ENCODE data around the gene SLC25A34.

- no peak for TF ChIP-seq CTCF (IDR thresholded peaks at IDR 0.05)
- TF ChIP-seq POLR2A (IDR thresholded peaks at IDR 0.05) = no peak
Observed at GRCh38 chr1:15705184-15705566, 30.9 kb upstream of the SLC25A34 start.

Measured in thyroid gland (tissue), 4 donors.